ENCODE results near the gene TRIAP1.

TRIAP1 gene

GRCh38 chr12:120479458-120479857 lies 33.3 kb upstream of the TRIAP1 start:
- H3K9ac ChIP-seq (ENCODE audit: low read depth, low read length, poor library complexity, severe bottlenecking), result no peak overlapping the region
- no peaks in the 10 kb centered on the region for H4K20me1 ChIP-seq (ENCODE audit: insufficient read depth, low read length, poor library complexity, severe bottlenecking)
- no peak overlapping the region for H2AFZ ChIP-seq (ENCODE audit: low read length)
- TF ChIP-seq, protein P1, sequence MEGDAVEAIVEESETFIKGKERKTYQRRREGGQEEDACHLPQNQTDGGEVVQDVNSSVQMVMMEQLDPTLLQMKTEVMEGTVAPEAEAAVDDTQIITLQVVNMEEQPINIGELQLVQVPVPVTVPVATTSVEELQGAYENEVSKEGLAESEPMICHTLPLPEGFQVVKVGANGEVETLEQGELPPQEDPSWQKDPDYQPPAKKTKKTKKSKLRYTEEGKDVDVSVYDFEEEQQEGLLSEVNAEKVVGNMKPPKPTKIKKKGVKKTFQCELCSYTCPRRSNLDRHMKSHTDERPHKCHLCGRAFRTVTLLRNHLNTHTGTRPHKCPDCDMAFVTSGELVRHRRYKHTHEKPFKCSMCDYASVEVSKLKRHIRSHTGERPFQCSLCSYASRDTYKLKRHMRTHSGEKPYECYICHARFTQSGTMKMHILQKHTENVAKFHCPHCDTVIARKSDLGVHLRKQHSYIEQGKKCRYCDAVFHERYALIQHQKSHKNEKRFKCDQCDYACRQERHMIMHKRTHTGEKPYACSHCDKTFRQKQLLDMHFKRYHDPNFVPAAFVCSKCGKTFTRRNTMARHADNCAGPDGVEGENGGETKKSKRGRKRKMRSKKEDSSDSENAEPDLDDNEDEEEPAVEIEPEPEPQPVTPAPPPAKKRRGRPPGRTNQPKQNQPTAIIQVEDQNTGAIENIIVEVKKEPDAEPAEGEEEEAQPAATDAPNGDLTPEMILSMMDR (conservative IDR thresholded peaks at IDR 0.05; ENCODE audit: low read length), result no peak
- TF ChIP-seq EZH2phosphoT487 (IDR thresholded peaks at IDR 0.05; ENCODE audit: borderline replicate concordance), result no peak
- no peaks in the 10 kb centered on the region for H3K9me2 ChIP-seq (replicated peaks; ENCODE audit: low read depth, low read length)
- no peaks in the 10 kb centered on the region for H3K27me3 ChIP-seq (ENCODE audit: insufficient read depth, low read length, poor library complexity, severe bottlenecking)
- H3K4me1 ChIP-seq (ENCODE audit: insufficient read depth, low read length, poor library complexity, severe bottlenecking), result peaks cover 31% of the 10 kb centered on the region
- no peak overlapping the region for H3K4me3 ChIP-seq (ENCODE audit: low read length, poor library complexity, severe bottlenecking)
- no peaks in the 10 kb centered on the region for H3K9me3 ChIP-seq (ENCODE audit: insufficient read depth, low read depth, low read length)
- H3K36me3 ChIP-seq (ENCODE audit: insufficient read depth, low read length), result no peaks in the 10 kb centered on the region
- no peaks in the 10 kb centered on the region for H3K79me2 ChIP-seq (ENCODE audit: insufficient read depth, low read length)
- no peaks in the 10 kb centered on the region; the same call in 1 of the 2 replicates for H3F3A ChIP-seq (ENCODE audit: low read depth)
- H3K4me2 ChIP-seq (ENCODE audit: low read depth, low read length, poor library complexity, severe bottlenecking), result no peak overlapping the region

DNA sequence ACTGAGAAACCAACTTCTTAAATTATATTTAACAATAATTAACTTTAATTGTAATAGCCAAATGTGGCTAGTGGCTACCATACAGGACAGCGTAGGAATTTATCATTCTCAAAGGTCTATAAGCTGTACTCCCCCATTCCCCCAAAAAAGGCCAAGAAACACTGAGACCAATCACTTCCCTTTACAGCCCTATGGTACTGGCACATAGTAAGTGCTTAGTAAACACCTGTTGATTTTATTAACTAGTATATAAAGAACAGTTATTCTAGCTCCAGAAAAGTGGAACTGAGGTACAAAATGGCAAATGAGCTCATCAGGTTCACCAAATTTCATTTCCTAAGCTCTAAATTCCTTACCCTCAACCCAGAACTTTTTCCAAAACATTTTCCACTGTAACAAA lies 29.5 kb upstream of the TRIAP1 start:
- TF ChIP-seq, protein P1 (conservative IDR thresholded peaks at IDR 0.05; ENCODE audit: low read length), result no peak
- Histone ChIP-seq H3K79me2 (ENCODE audit: insufficient read depth, low read length) (peaks cover 19% of the 10 kb centered on the region), H3K36me3 (ENCODE audit: insufficient read depth, low read length) (no peaks in the 10 kb centered on the region)

DNA sequence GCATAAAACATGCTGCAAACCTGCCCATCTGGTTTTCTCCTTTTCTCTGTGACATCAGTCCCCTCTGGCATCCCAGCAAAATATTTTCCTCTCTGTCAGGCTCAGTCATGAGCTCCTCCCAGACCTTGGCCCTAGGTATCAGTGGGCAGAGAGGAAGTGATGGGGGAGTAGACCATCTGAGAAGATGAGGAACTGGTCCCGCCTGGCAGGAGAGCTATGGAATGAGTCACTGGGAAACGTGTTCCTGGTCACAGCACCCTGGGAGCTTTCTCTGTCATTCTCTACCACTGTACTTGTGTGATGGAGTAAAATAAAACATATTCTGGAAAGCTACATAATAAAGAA lies 28.4 kb upstream of the TRIAP1 start:
- TF ChIP-seq, protein P1 (conservative IDR thresholded peaks at IDR 0.05; ENCODE audit: low read length), result no peak
- no peak for TF ChIP-seq EZH2phosphoT487 (IDR thresholded peaks at IDR 0.05; ENCODE audit: borderline replicate concordance)
- Histone ChIP-seq H3K9ac (ENCODE audit: low read depth, low read length, poor library complexity, severe bottlenecking) (peak overlapping the region; percentile 5), H3K27me3 (ENCODE audit: insufficient read depth, low read length, poor library complexity, severe bottlenecking) (no peaks in the 10 kb centered on the region), H3K79me2 (ENCODE audit: insufficient read depth, low read length) (peaks cover 27% of the 10 kb centered on the region), H3K4me2 (ENCODE audit: low read depth, low read length, poor library complexity, severe bottlenecking) (peak overlapping the region; percentile 27), H3K4me1 (ENCODE audit: insufficient read depth, low read length, poor library complexity, severe bottlenecking) (peaks cover 49% of the 10 kb centered on the region), H3K36me3 (ENCODE audit: insufficient read depth, low read length) (no peaks in the 10 kb centered on the region), H2AFZ (ENCODE audit: low read length) (no peak overlapping the region), H4K20me1 (ENCODE audit: insufficient read depth, low read length, poor library complexity, severe bottlenecking) (peaks cover 4% of the 10 kb centered on the region), H3K9me2 (replicated peaks; ENCODE audit: low read depth, low read length) (no peaks in the 10 kb centered on the region), H3F3A (ENCODE audit: low read depth) (no peaks in the 10 kb centered on the region; the same call in 1 of the 2 replicates), H3K9me3 (ENCODE audit: insufficient read depth, low read depth, low read length) (no peaks in the 10 kb centered on the region), H3K4me3 (ENCODE audit: low read length, poor library complexity, severe bottlenecking) (no peak overlapping the region)

More for the DNA sequence above, 29.5 kb upstream of the TRIAP1 start:
- Histone ChIP-seq H3K9ac (ENCODE audit: low read depth, low read length, poor library complexity, severe bottlenecking) (peak overlapping the region; percentile 14), H3K27me3 (ENCODE audit: insufficient read depth, low read length, poor library complexity, severe bottlenecking) (no peaks in the 10 kb centered on the region), H4K20me1 (ENCODE audit: insufficient read depth, low read length, poor library complexity, severe bottlenecking) (peaks cover 4% of the 10 kb centered on the region), H3K4me2 (ENCODE audit: low read depth, low read length, poor library complexity, severe bottlenecking) (no peak overlapping the region), H3K9me2 (replicated peaks; ENCODE audit: low read depth, low read length) (no peaks in the 10 kb centered on the region), H3K9me3 (ENCODE audit: insufficient read depth, low read depth, low read length) (no peaks in the 10 kb centered on the region), H2AFZ (ENCODE audit: low read length) (peak overlapping the region; percentile 0; the same call in 1 of the 2 replicates), H3F3A (ENCODE audit: low read depth) (no peaks in the 10 kb centered on the region; the same call in 1 of the 2 replicates), H3K4me1 (ENCODE audit: insufficient read depth, low read length, poor library complexity, severe bottlenecking) (peaks cover 51% of the 10 kb centered on the region), H3K4me3 (ENCODE audit: low read length, poor library complexity, severe bottlenecking) (no peak overlapping the region)
